ENCODE measurements around the gene CCDC51. TPM values are rescaled to one million over a fixed set of nuclear protein-coding genes. Genes with fewer than 3 reads are reported as not detected.

The CCDC51 gene
- total and polyA plus RNA-seq, 2 of the 13 experiments (the other 11 are each of a cell fraction or from before 2014, with no cell fraction given) = 18.1 to 29.4 TPM

DNA sequence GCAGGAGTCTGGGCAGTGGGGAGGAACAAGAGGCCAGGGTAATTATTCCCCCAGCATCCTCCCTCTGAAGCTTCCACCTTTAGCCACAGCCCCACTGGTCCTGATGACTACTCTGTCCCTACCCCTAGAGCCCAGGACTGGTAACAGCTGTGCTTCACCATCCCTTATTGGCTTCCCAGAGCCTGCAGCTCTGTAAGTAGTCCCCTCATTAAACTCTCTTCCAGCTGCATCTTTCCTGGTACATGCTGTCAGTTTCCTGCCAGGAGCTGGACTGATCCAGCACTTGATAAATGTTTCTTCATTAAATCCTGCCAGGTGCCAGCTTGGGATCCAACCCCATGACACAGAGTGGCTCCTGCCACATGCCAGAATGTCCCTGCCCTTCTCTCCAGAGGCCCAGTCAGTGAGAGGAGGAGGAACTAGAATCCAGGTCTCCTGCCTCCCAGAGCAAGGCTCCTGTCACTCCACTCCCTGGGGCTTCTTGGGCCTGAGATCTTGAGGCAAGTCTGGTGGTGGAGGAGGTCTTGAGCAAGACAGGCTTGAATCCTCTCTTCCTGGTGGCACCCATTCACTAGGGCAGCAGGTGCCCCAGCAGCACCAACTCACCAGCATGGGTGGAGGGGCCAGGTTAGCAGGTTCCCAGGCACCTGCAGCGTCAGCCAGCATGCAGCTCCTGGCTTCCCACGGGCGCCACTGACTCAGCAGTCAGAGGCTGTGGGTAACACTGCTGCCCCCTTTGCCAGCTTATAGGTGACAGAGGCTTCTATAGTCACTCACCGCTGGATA, 40.3 kb downstream of the CCDC51 start (continued):
- TF ChIP-seq, protein P1, sequence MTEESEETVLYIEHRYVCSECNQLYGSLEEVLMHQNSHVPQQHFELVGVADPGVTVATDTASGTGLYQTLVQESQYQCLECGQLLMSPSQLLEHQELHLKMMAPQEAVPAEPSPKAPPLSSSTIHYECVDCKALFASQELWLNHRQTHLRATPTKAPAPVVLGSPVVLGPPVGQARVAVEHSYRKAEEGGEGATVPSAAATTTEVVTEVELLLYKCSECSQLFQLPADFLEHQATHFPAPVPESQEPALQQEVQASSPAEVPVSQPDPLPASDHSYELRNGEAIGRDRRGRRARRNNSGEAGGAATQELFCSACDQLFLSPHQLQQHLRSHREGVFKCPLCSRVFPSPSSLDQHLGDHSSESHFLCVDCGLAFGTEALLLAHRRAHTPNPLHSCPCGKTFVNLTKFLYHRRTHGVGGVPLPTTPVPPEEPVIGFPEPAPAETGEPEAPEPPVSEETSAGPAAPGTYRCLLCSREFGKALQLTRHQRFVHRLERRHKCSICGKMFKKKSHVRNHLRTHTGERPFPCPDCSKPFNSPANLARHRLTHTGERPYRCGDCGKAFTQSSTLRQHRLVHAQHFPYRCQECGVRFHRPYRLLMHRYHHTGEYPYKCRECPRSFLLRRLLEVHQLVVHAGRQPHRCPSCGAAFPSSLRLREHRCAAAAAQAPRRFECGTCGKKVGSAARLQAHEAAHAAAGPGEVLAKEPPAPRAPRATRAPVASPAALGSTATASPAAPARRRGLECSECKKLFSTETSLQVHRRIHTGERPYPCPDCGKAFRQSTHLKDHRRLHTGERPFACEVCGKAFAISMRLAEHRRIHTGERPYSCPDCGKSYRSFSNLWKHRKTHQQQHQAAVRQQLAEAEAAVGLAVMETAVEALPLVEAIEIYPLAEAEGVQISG (CRISPR knock-in tag; IDR thresholded peaks at IDR 0.05) = no peak
- TF ChIP-seq, protein P2, sequence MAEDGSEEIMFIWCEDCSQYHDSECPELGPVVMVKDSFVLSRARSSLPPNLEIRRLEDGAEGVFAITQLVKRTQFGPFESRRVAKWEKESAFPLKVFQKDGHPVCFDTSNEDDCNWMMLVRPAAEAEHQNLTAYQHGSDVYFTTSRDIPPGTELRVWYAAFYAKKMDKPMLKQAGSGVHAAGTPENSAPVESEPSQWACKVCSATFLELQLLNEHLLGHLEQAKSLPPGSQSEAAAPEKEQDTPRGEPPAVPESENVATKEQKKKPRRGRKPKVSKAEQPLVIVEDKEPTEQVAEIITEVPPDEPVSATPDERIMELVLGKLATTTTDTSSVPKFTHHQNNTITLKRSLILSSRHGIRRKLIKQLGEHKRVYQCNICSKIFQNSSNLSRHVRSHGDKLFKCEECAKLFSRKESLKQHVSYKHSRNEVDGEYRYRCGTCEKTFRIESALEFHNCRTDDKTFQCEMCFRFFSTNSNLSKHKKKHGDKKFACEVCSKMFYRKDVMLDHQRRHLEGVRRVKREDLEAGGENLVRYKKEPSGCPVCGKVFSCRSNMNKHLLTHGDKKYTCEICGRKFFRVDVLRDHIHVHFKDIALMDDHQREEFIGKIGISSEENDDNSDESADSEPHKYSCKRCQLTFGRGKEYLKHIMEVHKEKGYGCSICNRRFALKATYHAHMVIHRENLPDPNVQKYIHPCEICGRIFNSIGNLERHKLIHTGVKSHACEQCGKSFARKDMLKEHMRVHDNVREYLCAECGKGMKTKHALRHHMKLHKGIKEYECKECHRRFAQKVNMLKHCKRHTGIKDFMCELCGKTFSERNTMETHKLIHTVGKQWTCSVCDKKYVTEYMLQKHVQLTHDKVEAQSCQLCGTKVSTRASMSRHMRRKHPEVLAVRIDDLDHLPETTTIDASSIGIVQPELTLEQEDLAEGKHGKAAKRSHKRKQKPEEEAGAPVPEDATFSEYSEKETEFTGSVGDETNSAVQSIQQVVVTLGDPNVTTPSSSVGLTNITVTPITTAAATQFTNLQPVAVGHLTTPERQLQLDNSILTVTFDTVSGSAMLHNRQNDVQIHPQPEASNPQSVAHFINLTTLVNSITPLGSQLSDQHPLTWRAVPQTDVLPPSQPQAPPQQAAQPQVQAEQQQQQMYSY (CRISPR knock-in tag; IDR thresholded peaks at IDR 0.05) = no peak
- TF ChIP-seq ZNF282 (IDR thresholded peaks at IDR 0.05; ENCODE audit: partially characterized antibody) (no peak), KDM1A (CRISPR knock-in tag; IDR thresholded peaks at IDR 0.05) (no peak), ERF (CRISPR knock-in tag; IDR thresholded peaks at IDR 0.05) (no peak), BHLHE40 (IDR thresholded peaks at IDR 0.05; ENCODE audit: low read length) (no peak), ATRX (CRISPR knock-in tag; IDR thresholded peaks at IDR 0.05; ENCODE audit: borderline replicate concordance) (no peak), SP5 (CRISPR knock-in tag; IDR thresholded peaks at IDR 0.05; ENCODE audit: borderline replicate concordance, low read depth) (no peak), NR2F2 (IDR thresholded peaks at IDR 0.05; ENCODE audit: borderline replicate concordance, low read depth) (no peak), NPAS2 (CRISPR knock-in tag; IDR thresholded peaks at IDR 0.05; ENCODE audit: borderline replicate concordance) (0 out of 2 replicates have a peak, but pooled peaks have one; percentile 19)
- TF ChIP-seq, protein P3, sequence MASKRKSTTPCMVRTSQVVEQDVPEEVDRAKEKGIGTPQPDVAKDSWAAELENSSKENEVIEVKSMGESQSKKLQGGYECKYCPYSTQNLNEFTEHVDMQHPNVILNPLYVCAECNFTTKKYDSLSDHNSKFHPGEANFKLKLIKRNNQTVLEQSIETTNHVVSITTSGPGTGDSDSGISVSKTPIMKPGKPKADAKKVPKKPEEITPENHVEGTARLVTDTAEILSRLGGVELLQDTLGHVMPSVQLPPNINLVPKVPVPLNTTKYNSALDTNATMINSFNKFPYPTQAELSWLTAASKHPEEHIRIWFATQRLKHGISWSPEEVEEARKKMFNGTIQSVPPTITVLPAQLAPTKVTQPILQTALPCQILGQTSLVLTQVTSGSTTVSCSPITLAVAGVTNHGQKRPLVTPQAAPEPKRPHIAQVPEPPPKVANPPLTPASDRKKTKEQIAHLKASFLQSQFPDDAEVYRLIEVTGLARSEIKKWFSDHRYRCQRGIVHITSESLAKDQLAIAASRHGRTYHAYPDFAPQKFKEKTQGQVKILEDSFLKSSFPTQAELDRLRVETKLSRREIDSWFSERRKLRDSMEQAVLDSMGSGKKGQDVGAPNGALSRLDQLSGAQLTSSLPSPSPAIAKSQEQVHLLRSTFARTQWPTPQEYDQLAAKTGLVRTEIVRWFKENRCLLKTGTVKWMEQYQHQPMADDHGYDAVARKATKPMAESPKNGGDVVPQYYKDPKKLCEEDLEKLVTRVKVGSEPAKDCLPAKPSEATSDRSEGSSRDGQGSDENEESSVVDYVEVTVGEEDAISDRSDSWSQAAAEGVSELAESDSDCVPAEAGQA (IDR thresholded peaks at IDR 0.05; ENCODE audit: low read depth) = no peak
- TF ChIP-seq, protein P3 (CRISPR knock-in tag; IDR thresholded peaks at IDR 0.05; ENCODE audit: borderline replicate concordance) = no peak
- TF ChIP-seq, protein P4, sequence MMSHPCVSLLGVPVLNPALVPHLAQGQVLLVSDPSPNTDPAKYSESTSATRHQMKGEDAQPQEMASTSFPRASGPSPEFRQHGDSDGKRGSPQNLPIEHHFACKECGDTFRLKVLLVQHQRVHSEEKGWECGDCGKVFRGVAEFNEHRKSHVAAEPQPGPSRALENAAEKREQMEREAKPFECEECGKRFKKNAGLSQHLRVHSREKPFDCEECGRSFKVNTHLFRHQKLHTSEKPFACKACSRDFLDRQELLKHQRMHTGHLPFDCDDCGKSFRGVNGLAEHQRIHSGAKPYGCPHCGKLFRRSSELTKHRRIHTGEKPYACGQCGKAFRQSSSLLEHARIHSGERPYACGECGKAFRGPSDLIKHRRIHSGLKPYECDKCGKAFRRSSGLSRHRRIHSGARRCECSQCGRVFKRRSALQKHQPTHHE (CRISPR knock-in tag; IDR thresholded peaks at IDR 0.05; ENCODE audit: borderline replicate concordance) = no peak

All from HepG2 (cell line).